GM23338 (cell line): ENCODE results near the gene KCNJ6. TPM values are rescaled to one million over a fixed set of nuclear protein-coding genes. Genes with fewer than 3 reads are reported as not detected.

Experiments used
- ATAC-seq: fragments of 200-7000 bp; cut with Tn5 transposase; 3 replicates; pipeline ENCODE4 v1.9.1; 2020
- DNase-seq: peaks from one replicate; pipeline ENCODE4 v3.0.0-alpha.2; 2015; ENCODE audit warnings: low spot score
- H2AFZ ChIP-seq: fragments of 200-600 bp; sonication (generic); 2 replicates; pipeline ENCODE4 v1.8.0; 2016; ENCODE audit warnings: antibody characterized with exemption, mild to moderate bottlenecking, moderate library complexity
- H3F3A ChIP-seq: fragments of 200-600 bp; sonication (generic); replicated peaks from 2 replicates; pipeline ENCODE4 v1.8.0; 2017; ENCODE audit warnings: antibody characterized with exemption, mixed run types, low read depth
- H3K27ac ChIP-seq: fragments of 200-600 bp; sonication (generic); 2 replicates; pipeline ENCODE4 v1.6.1; 2016; ENCODE audit warnings: low read depth
- H3K27me3 ChIP-seq: fragments of 200-600 bp; sonication (generic); 2 replicates; pipeline ENCODE4 v1.8.0; 2016; ENCODE audit warnings: mild to moderate bottlenecking, mixed run types, moderate library complexity; ENCODE audit not compliant: insufficient read depth
- H3K36me3 ChIP-seq: fragments of 200-600 bp; sonication (generic); 2 replicates; pipeline ENCODE4 v1.8.0; 2016; ENCODE audit warnings: mild to moderate bottlenecking; ENCODE audit not compliant: insufficient read depth
- H3K4me1 ChIP-seq: fragments of 200-600 bp; sonication (generic); 2 replicates; pipeline ENCODE4 v1.8.0; 2016; ENCODE audit warnings: mild to moderate bottlenecking, moderate library complexity; ENCODE audit not compliant: insufficient read depth
- H3K4me2 ChIP-seq: fragments of 200-600 bp; sonication (generic); 2 replicates; pipeline ENCODE4 v1.7.1; 2017; ENCODE audit warnings: mixed run types
- H3K4me3 ChIP-seq: fragments of 200-600 bp; sonication (generic); 2 replicates; pipeline ENCODE4 v1.6.1; 2016; ENCODE audit warnings: mixed run types
- H3K79me2 ChIP-seq: fragments of 200-600 bp; sonication (generic); replicated peaks from 2 replicates; pipeline ENCODE4 v1.8.0; 2017; ENCODE audit warnings: mild to moderate bottlenecking; ENCODE audit not compliant: insufficient read depth
- H3K9me2 ChIP-seq: fragments of 200-600 bp; sonication (generic); 2 replicates; pipeline ENCODE4 v1.8.0; 2017; ENCODE audit not compliant: insufficient read depth
- H4K20me1 ChIP-seq: fragments of 200-600 bp; sonication (generic); replicated peaks from 2 replicates; pipeline ENCODE4 v1.8.0; 2017; ENCODE audit warnings: mild to moderate bottlenecking; ENCODE audit not compliant: insufficient read depth
- H3K27ac Mint-ChIP-seq: 2 replicates; pipeline ENCODE4 v1.8.0; 2020; ENCODE audit warnings: inconsistent platforms, mild to moderate bottlenecking, moderate library complexity, mixed read lengths
- H3K27me3 Mint-ChIP-seq: 3 replicates; pipeline ENCODE4 v1.8.0; 2022; ENCODE audit warnings: low read depth, mild to moderate bottlenecking, moderate library complexity, mixed read lengths, inconsistent platforms; ENCODE audit not compliant: insufficient read depth, poor library complexity
- H3K36me3 Mint-ChIP-seq: 3 replicates; pipeline ENCODE4 v1.8.0; 2021; ENCODE audit warnings: low read depth, mild to moderate bottlenecking, inconsistent platforms, moderate library complexity, mixed read lengths
- H3K4me1 Mint-ChIP-seq: 3 replicates; pipeline ENCODE4 v1.8.0; 2020; ENCODE audit warnings: mild to moderate bottlenecking, inconsistent platforms, mixed read lengths
- H3K4me3 Mint-ChIP-seq: 3 replicates; pipeline ENCODE4 v1.8.0; 2021; ENCODE audit warnings: moderate library complexity, mild to moderate bottlenecking, inconsistent platforms, mixed read lengths
- H3K9me3 Mint-ChIP-seq: 3 replicates; pipeline ENCODE4 v1.8.0; 2020; ENCODE audit warnings: moderate library complexity, mild to moderate bottlenecking, inconsistent platforms, mixed read lengths
- CREB1 ChIP-seq: fragments of 250-450 bp; sonication (Bioruptor Pico); IDR thresholded peaks from 2 replicates; pipeline ENCODE4 v1.5.0; 2020; ENCODE audit warnings: low read depth, mild to moderate bottlenecking, moderate library complexity
- ETS1 ChIP-seq: IDR thresholded peaks from 2 replicates; pipeline ENCODE4 v1.6.1; 2016; ENCODE audit warnings: antibody characterized with exemption
- EZH2 ChIP-seq: fragments of 200-600 bp; sonication (generic); IDR thresholded peaks from one replicate; pipeline ENCODE4 v1.8.0; 2017; ENCODE audit warnings: antibody characterized with exemption, mild to moderate bottlenecking, low read depth; ENCODE audit not compliant: unreplicated experiment
- EZH2phosphoT487 ChIP-seq: fragments of 200-600 bp; sonication (generic); IDR thresholded peaks from one replicate; pipeline ENCODE4 v1.8.1; 2018; ENCODE audit warnings: antibody characterized with exemption; ENCODE audit not compliant: unreplicated experiment
- JUNB ChIP-seq: IDR thresholded peaks from one replicate; pipeline ENCODE4 v1.6.1; 2016; ENCODE audit warnings: antibody characterized with exemption; ENCODE audit not compliant: unreplicated experiment
- NANOG ChIP-seq: IDR thresholded peaks from 2 replicates; pipeline ENCODE4 v1.6.1; 2016; ENCODE audit warnings: antibody characterized with exemption, borderline replicate concordance
- POLR2AphosphoS5 ChIP-seq: IDR thresholded peaks from 2 replicates; pipeline ENCODE4 v1.6.1; 2016; ENCODE audit warnings: antibody characterized with exemption, low read depth
- REST ChIP-seq: IDR thresholded peaks from one replicate; pipeline ENCODE4 v1.6.1; 2018; ENCODE audit warnings: antibody characterized with exemption; ENCODE audit not compliant: unreplicated experiment
- STAT1 ChIP-seq: IDR thresholded peaks from one replicate; pipeline ENCODE4 v1.6.1; 2016; ENCODE audit warnings: antibody characterized with exemption; ENCODE audit not compliant: unreplicated experiment
- ZNF114 ChIP-seq: fragments of 250-450 bp; sonication (Bioruptor Pico); IDR thresholded peaks from 2 replicates; pipeline ENCODE4 v1.5.0; 2020; ENCODE audit warnings: mild to moderate bottlenecking, moderate library complexity
- ZNF462 ChIP-seq: fragments of 250-450 bp; sonication (Bioruptor Pico); IDR thresholded peaks from 2 replicates; pipeline ENCODE4 v1.5.0; 2020; ENCODE audit warnings: mild to moderate bottlenecking, moderate library complexity
- long read RNA-seq: library from polyadenylated mRNA; unstranded; transcript quantifications from one replicate; pipeline ENCODE4 v2.0.0, GENCODE V29; 2020; ENCODE audit not compliant: unreplicated experiment
- polyA plus RNA-seq: library from polyadenylated mRNA; unstranded; fragments of >200 nt; fragmentation: Nextera tagmentation; extraction: Ambion mirVana; gene quantifications from 2 replicates; pipeline ENCODE4 v1.2.1, GENCODE V29; 2016
- total RNA-seq: library from RNA; depleted of rRNA; stranded (reverse); fragments of >200 nt; shearing (Covaris generic); gene quantifications from 2 replicates; pipeline ENCODE4 v1.2.3, GENCODE V29; 2014; rRNA removed
- TF ChIP-seq, protein P1 (sequence below), 2 experiments: fragments of 200-600 bp in 1 of 2; sonication (generic) in 1 of 2; conservative IDR thresholded peaks; 2 replicates each; pipeline versions ENCODE4 v1.5.1 to v1.6.1; 2016 to 2017; ENCODE audit warnings: antibody characterized with exemption in 2 of 2, low read depth in 2 of 2, mild to moderate bottlenecking in 2 of 2, moderate library complexity in 1 of 2

Gene KCNJ6
- 0.27 and 0.52 TPM in 2 replicates for total RNA-seq
- polyA plus RNA-seq: 0.35 and 0.48 TPM in 2 replicates
- long read RNA-seq, partial matches to known transcripts: 2 of 2 reads
- long read RNA-seq, other reads (novel, unspliced or antisense): 0 of 2 reads

DNA sequence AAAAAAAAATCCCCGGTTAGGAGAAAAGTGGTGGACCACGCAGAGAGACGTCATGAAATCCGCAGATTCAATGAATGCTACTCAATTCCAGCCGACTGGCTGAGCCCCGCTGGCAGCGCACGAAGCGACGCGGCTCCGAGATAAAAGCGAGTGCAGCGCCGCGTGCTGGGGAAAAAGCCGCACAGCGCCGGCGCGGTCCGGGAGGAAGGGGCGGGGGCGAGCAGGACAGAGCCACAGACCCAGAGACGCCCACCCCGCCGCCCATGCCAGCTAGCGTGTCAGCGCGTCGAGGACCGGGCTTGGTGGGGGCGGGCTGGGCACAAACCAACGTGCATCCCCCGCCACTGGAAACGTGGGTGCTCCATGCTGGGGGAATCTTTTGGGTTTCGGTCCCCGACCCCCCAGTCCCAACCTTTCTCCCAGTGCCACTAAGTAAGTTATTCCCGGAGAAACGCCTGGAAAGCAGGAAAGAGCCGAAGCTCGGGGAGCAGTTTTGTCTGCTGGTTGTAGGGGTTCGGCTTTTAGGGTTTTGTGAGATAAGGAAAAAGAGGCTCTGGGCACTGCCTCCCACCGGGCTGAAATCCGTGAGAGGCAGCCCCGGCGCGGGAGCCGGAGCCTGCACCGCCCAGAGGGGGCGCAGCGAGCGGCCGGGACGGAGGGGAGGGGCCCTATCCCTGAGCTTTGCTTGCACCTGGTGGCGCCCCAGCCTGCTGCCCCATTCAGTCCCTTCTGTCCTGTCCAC lies at the start of gene KCNJ6:
TSS of gene KCNJ6 (minus strand) at position 148 of the 742 bp plus-strand sequence. CDS start 75,775 bp downstream, outside the sequence.
- Histone ChIP-seq H3F3A (no peaks in the 10 kb centered on the region), H3K36me3 (no peaks in the 10 kb centered on the region), H4K20me1 (0 out of 2 replicates have a peak, but pooled peaks cover 3% of the 10 kb centered on the region), H3K4me1 (peaks cover 26% of the 10 kb centered on the region), H3K9me2 (no peaks in the 10 kb centered on the region; the same call in 1 of the 2 replicates), H3K27me3 (peaks cover 17% of the 10 kb centered on the region), H3K4me2 (peak within 1 kb of the TSS; percentile 90), H3K79me2 (no peaks in the 10 kb centered on the region), H3K4me3 (peak within 1 kb of the TSS; percentile 77), H2AFZ (peak within 1 kb of the TSS; percentile 100), H3K27ac (no peak within 1 kb of the TSS)
- peak; percentile 94 for DNase-seq
- Mint-ChIP-seq H3K9me3 (no peaks in the 10 kb centered on the region; the same call in 2 of the 3 replicates), H3K27me3 (peaks cover 26% of the 10 kb centered on the region), H3K27ac (no peak within 1 kb of the TSS), H3K4me3 (peak within 1 kb of the TSS; percentile 75), H3K4me1 (peaks cover 34% of the 10 kb centered on the region), H3K36me3 (no peaks in the 10 kb centered on the region; the same call in 2 of the 3 replicates)
- ATAC-seq: peak; percentile 80
- no peak for TF ChIP-seq EZH2phosphoT487
- TF ChIP-seq ETS1: no peak
- TF ChIP-seq CREB1 (CRISPR knock-in tag): peak; percentile 61
- no peak for TF ChIP-seq POLR2AphosphoS5
- no peak for TF ChIP-seq JUNB
- no peak for TF ChIP-seq ZNF114
- TF ChIP-seq STAT1: no peak
- TF ChIP-seq NANOG: no peak
- TF ChIP-seq REST: no peak
- no peak for TF ChIP-seq ZNF462 (CRISPR knock-in tag)
- TF ChIP-seq, protein P1, sequence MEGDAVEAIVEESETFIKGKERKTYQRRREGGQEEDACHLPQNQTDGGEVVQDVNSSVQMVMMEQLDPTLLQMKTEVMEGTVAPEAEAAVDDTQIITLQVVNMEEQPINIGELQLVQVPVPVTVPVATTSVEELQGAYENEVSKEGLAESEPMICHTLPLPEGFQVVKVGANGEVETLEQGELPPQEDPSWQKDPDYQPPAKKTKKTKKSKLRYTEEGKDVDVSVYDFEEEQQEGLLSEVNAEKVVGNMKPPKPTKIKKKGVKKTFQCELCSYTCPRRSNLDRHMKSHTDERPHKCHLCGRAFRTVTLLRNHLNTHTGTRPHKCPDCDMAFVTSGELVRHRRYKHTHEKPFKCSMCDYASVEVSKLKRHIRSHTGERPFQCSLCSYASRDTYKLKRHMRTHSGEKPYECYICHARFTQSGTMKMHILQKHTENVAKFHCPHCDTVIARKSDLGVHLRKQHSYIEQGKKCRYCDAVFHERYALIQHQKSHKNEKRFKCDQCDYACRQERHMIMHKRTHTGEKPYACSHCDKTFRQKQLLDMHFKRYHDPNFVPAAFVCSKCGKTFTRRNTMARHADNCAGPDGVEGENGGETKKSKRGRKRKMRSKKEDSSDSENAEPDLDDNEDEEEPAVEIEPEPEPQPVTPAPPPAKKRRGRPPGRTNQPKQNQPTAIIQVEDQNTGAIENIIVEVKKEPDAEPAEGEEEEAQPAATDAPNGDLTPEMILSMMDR (conservative IDR thresholded peaks at IDR 0.05; ENCODE audit: low read depth in 2 of 2): peak; percentile 50 to 77
- TF ChIP-seq EZH2: no peak
